ENCODE results near the gene DNPH1. TPM values are rescaled to one million over a fixed set of nuclear protein-coding genes. Genes with fewer than 3 reads are reported as not detected.

The DNPH1 gene
- total and polyA plus RNA-seq, 4 experiments from 2014 or later: 32.8 to 159 (median 64.1) TPM

GRCh38 chr6:43213431-43213830 lies 15.8 kb downstream of the DNPH1 start:
- no peaks in the 10 kb centered on the region for H3K4me1 ChIP-seq (ENCODE audit: insufficient read depth, low read length)
- no peaks in the 10 kb centered on the region for H3K27me3 ChIP-seq (ENCODE audit: insufficient read depth, low read length)
- intact Hi-C loops (cut with micrococcal nuclease): no loop called here
- ChIA-PET POLR2A (ENCODE audit: partially characterized antibody) (interaction anchor here (1.3 kb wide), 1 partner anchor 10 kb away, joined by 3 read pairs; no protein-coding TSS in a partner anchor), CTCF (ENCODE audit: partially characterized antibody) (interaction anchor here (1.8 kb wide), 1 partner anchor 16 kb away, joined by 4 read pairs; the partner anchor contains the start of gene DNPH1)
- peak overlapping the region in 1 of 8 donors; percentile 18 for H3K4me3 Mint-ChIP-seq
- H3K36me3 ChIP-seq (ENCODE audit: insufficient read depth, low read length): peaks cover 9% of the 10 kb centered on the region
- H3K36me3 Mint-ChIP-seq: peaks cover 27 to 39% of the 10 kb centered on the region in 2 donors
- peaks cover 0 to 2% (median under 1%) of the 10 kb centered on the region in 4 donors for H3K4me1 Mint-ChIP-seq
- H3K9me3 Mint-ChIP-seq: no peaks in the 10 kb centered on the region
- H3K4me3 ChIP-seq (ENCODE audit: low read length in 2 of 2): no peak overlapping the region
- DNase-seq: no peak
- no peak overlapping the region for H3K27ac ChIP-seq (ENCODE audit: low read depth, low read length)
- H3K27me3 Mint-ChIP-seq: no peaks in the 10 kb centered on the region
- no peaks in the 10 kb centered on the region for H3K9me3 ChIP-seq (ENCODE audit: control insufficient read depth in 1 of 2, low read length in 2 of 2)
- H3K27ac Mint-ChIP-seq: no peak overlapping the region

GRCh38 chr6:43211955-43212354 lies 17.3 kb downstream of the DNPH1 start:
- POLR2A ChIA-PET (ENCODE audit: partially characterized antibody): interaction anchor here (0.9 kb wide), 1 partner anchor 9 kb away, joined by 4 read pairs; no protein-coding TSS in a partner anchor
- CTCF ChIA-PET (ENCODE audit: partially characterized antibody): interaction anchor here (1.8 kb wide), 1 partner anchor 17 kb away, joined by 4 read pairs; the partner anchor contains the start of gene DNPH1
- peak overlapping the region in 2 of 7 donors; percentile 9 to 10 for H3K27ac Mint-ChIP-seq

GRCh38 chr6:43207286-43207685 lies 22.0 kb downstream of the DNPH1 start:
- Histone ChIP-seq H3K27ac (ENCODE audit: low read depth, low read length) (no peak overlapping the region), H3K4me1 (ENCODE audit: insufficient read depth, low read length) (no peaks in the 10 kb centered on the region), H3K36me3 (ENCODE audit: insufficient read depth, low read length) (peaks cover 7% of the 10 kb centered on the region), H3K4me3 (ENCODE audit: low read length in 2 of 2) (no peak overlapping the region), H3K9me3 (ENCODE audit: control insufficient read depth in 1 of 2, low read length in 2 of 2) (no peaks in the 10 kb centered on the region), H3K27me3 (ENCODE audit: insufficient read depth, low read length) (no peaks in the 10 kb centered on the region)
- H3K9me3 Mint-ChIP-seq: no peaks in the 10 kb centered on the region
- no peak overlapping the region for H3K27ac Mint-ChIP-seq
- ChIA-PET POLR2A (ENCODE audit: partially characterized antibody) (no interaction called here), CTCF (ENCODE audit: partially characterized antibody) (no interaction called here)
- intact Hi-C loops (cut with micrococcal nuclease): no loop called here
- no peaks in the 10 kb centered on the region for H3K4me1 Mint-ChIP-seq
- peaks cover 20 to 33% of the 10 kb centered on the region in 2 donors for H3K36me3 Mint-ChIP-seq
- no peak for DNase-seq
- no peak overlapping the region for H3K4me3 Mint-ChIP-seq
- H3K27me3 Mint-ChIP-seq: no peaks in the 10 kb centered on the region

More at GRCh38 chr6:43211955-43212354, 17.3 kb downstream of the DNPH1 start:
- Histone ChIP-seq H3K27ac (ENCODE audit: low read depth, low read length) (no peak overlapping the region), H3K27me3 (ENCODE audit: insufficient read depth, low read length) (no peaks in the 10 kb centered on the region), H3K9me3 (ENCODE audit: control insufficient read depth in 1 of 2, low read length in 2 of 2) (no peaks in the 10 kb centered on the region), H3K36me3 (ENCODE audit: insufficient read depth, low read length) (peaks cover 9% of the 10 kb centered on the region), H3K4me3 (ENCODE audit: low read length in 2 of 2) (no peak overlapping the region), H3K4me1 (ENCODE audit: insufficient read depth, low read length) (no peaks in the 10 kb centered on the region)
- Mint-ChIP-seq H3K27me3 (no peaks in the 10 kb centered on the region), H3K4me3 (no peak overlapping the region), H3K9me3 (no peaks in the 10 kb centered on the region), H3K4me1 (no peaks in the 10 kb centered on the region), H3K36me3 (peaks cover 25 to 34% of the 10 kb centered on the region in 2 donors)
- DNase-seq: no peak
- intact Hi-C loops (cut with micrococcal nuclease): no loop called here

- intact Hi-C loops (cut with micrococcal nuclease): no loop called here
- H3K27ac ChIP-seq (ENCODE audit: low read depth, low read length): no peak overlapping the region
- no peaks in the 10 kb centered on the region for H3K9me3 ChIP-seq (ENCODE audit: control insufficient read depth in 1 of 2, low read length in 2 of 2)
- peaks cover 26 to 35% of the 10 kb centered on the region in 2 donors for H3K36me3 Mint-ChIP-seq
- no peaks in the 10 kb centered on the region for H3K4me1 ChIP-seq (ENCODE audit: insufficient read depth, low read length)
- H3K4me1 Mint-ChIP-seq: peaks cover 0 to 1% (median 0%) of the 10 kb centered on the region in 4 donors
- DNase-seq: no peak
- H3K4me3 Mint-ChIP-seq: no peak overlapping the region
- no peaks in the 10 kb centered on the region for H3K27me3 ChIP-seq (ENCODE audit: insufficient read depth, low read length)
- ChIA-PET POLR2A (ENCODE audit: partially characterized antibody) (no interaction called here), CTCF (ENCODE audit: partially characterized antibody) (interaction anchor here (1.1 kb wide), 1 partner anchor 24 kb away, joined by 3 read pairs; the partner anchor contains the start of gene DNPH1)
- peaks cover 7% of the 10 kb centered on the region for H3K36me3 ChIP-seq (ENCODE audit: insufficient read depth, low read length)
- no peaks in the 10 kb centered on the region for H3K9me3 Mint-ChIP-seq
- no peak overlapping the region for H3K4me3 ChIP-seq (ENCODE audit: low read length in 2 of 2)
- no peak overlapping the region for H3K27ac Mint-ChIP-seq
- H3K27me3 Mint-ChIP-seq: no peaks in the 10 kb centered on the region
Measured at GRCh38 chr6:43205849-43206248, 23.4 kb downstream of the DNPH1 start.

- H3K4me1 ChIP-seq (ENCODE audit: insufficient read depth, low read length): no peaks in the 10 kb centered on the region
- DNase-seq: no peak
- ChIA-PET CTCF (ENCODE audit: partially characterized antibody) (no interaction called here), POLR2A (ENCODE audit: partially characterized antibody) (interaction anchor here (0.5 to 1.4 kb wide), 2 partner anchors 9 to 23 kb away, joined by 3 read pairs; no protein-coding TSS in a partner anchor)
- peaks cover 13% of the 10 kb centered on the region for H3K36me3 ChIP-seq (ENCODE audit: insufficient read depth, low read length)
- Mint-ChIP-seq H3K36me3 (peaks cover 34 to 47% of the 10 kb centered on the region in 2 donors), H3K9me3 (no peaks in the 10 kb centered on the region), H3K27me3 (no peaks in the 10 kb centered on the region), H3K27ac (peak overlapping the region in 1 of 7 donors; percentile 5), H3K4me1 (peaks cover 0 to 1% (median 0%) of the 10 kb centered on the region in 4 donors), H3K4me3 (no peak overlapping the region)
- no peaks in the 10 kb centered on the region for H3K27me3 ChIP-seq (ENCODE audit: insufficient read depth, low read length)
- H3K9me3 ChIP-seq (ENCODE audit: control insufficient read depth in 1 of 2, low read length in 2 of 2): no peaks in the 10 kb centered on the region
- intact Hi-C loops (cut with micrococcal nuclease): no loop called here
- H3K4me3 ChIP-seq (ENCODE audit: low read length in 2 of 2): no peak overlapping the region
- H3K27ac ChIP-seq (ENCODE audit: low read depth, low read length): no peak overlapping the region
Measured at GRCh38 chr6:43204271-43205105, 24.8 kb downstream of the DNPH1 start.

GRCh38 chr6:43203718-43204095 lies 25.6 kb downstream of the DNPH1 start:
- Mint-ChIP-seq H3K4me1 (peaks cover 0 to 1% (median 0%) of the 10 kb centered on the region in 4 donors), H3K36me3 (peaks cover 34 to 50% of the 10 kb centered on the region in 2 donors), H3K4me3 (no peak overlapping the region), H3K9me3 (no peaks in the 10 kb centered on the region), H3K27ac (peak overlapping the region in 1 of 7 donors; percentile 5), H3K27me3 (no peaks in the 10 kb centered on the region)
- no peaks in the 10 kb centered on the region for H3K4me1 ChIP-seq (ENCODE audit: insufficient read depth, low read length)
- ChIA-PET POLR2A (ENCODE audit: partially characterized antibody) (interaction anchor here (0.5 to 1.4 kb wide), 2 partner anchors 9 to 24 kb away, joined by 3 read pairs; no protein-coding TSS in a partner anchor), CTCF (ENCODE audit: partially characterized antibody) (no interaction called here)
- peaks cover 16% of the 10 kb centered on the region for H3K36me3 ChIP-seq (ENCODE audit: insufficient read depth, low read length)
- intact Hi-C loops (cut with micrococcal nuclease): no loop called here
- H3K27ac ChIP-seq (ENCODE audit: low read depth, low read length): no peak overlapping the region
- H3K27me3 ChIP-seq (ENCODE audit: insufficient read depth, low read length): no peaks in the 10 kb centered on the region
- no peaks in the 10 kb centered on the region for H3K9me3 ChIP-seq (ENCODE audit: control insufficient read depth in 1 of 2, low read length in 2 of 2)
- no peak for DNase-seq
- no peak overlapping the region for H3K4me3 ChIP-seq (ENCODE audit: low read length in 2 of 2)

GRCh38 chr6:43203029-43203717 lies 26.1 kb downstream of the DNPH1 start:
- Mint-ChIP-seq H3K36me3 (peaks cover 34 to 49% of the 10 kb centered on the region in 2 donors), H3K9me3 (no peaks in the 10 kb centered on the region), H3K4me3 (no peak overlapping the region), H3K4me1 (peaks cover 0 to 1% (median 0%) of the 10 kb centered on the region in 4 donors), H3K27me3 (no peaks in the 10 kb centered on the region), H3K27ac (no peak overlapping the region)
- peaks cover 16% of the 10 kb centered on the region for H3K36me3 ChIP-seq (ENCODE audit: insufficient read depth, low read length)
- ChIA-PET CTCF (ENCODE audit: partially characterized antibody) (no interaction called here), POLR2A (ENCODE audit: partially characterized antibody) (interaction anchor here (1.4 kb wide), 1 partner anchor 10 kb away, joined by 3 read pairs; no protein-coding TSS in a partner anchor)
- intact Hi-C loops (cut with micrococcal nuclease): no loop called here
- H3K4me1 ChIP-seq (ENCODE audit: insufficient read depth, low read length): no peaks in the 10 kb centered on the region
- H3K27me3 ChIP-seq (ENCODE audit: insufficient read depth, low read length): no peaks in the 10 kb centered on the region
- no peaks in the 10 kb centered on the region for H3K9me3 ChIP-seq (ENCODE audit: control insufficient read depth in 1 of 2, low read length in 2 of 2)
- H3K4me3 ChIP-seq (ENCODE audit: low read length in 2 of 2): no peak overlapping the region
- no peak overlapping the region for H3K27ac ChIP-seq (ENCODE audit: low read depth, low read length)
- no peak for DNase-seq
